ENCODE data around the gene ZDHHC20.

The ZDHHC20 gene

DNA sequence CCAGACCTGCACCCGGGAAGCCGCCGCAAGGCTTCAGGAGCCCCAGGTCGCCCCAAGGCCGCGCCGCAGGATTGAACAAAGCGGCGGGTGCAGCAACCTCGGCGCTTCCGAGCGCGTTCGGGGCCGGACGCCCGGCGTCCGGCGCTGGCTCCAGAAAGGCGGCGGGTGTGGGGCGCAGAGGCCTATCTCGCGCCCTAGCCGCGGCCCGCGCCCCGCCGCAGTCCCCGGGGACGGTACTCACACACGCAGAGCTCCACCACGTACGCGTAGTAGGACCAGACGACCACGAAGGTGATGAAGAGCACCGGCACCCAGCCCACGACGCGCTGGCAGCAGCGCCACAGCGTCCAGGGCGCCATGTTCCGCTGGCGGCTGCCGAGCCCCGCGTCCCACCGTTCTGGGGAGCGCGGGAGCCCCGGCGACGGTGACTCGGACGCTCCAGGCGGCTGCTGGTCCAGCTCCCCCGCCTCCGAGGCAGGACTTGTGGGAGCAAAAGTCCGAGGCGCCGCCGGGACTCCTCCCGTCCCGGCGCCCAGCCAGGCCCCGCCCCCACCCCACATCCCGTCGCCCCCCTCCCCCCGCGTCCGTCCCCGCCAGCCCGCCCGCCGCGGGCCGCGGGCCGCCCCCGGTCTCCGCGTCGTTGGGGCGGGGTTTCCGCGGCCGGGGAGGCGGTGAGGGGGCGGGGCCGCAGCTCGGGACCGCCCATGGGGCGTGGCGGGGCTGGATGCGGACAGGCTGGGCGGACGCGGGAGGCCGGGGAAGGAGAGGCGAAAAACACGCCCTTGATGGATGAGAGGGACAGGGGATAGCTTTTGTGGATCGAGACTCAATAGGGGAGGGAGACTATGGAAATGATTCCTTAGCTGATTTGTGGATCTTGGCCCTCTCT, at the start of gene ZDHHC20:
TSS of gene ZDHHC20 (minus strand) at position 491 of the 889 bp plus-strand sequence. CDS start at position 359, 132 bp downstream.
- no peak for FAIRE-seq

- no peak for FAIRE-seq
Measured at GRCh38 chr13:21504379-21504778, 45.3 kb upstream of the ZDHHC20 start.

DNA sequence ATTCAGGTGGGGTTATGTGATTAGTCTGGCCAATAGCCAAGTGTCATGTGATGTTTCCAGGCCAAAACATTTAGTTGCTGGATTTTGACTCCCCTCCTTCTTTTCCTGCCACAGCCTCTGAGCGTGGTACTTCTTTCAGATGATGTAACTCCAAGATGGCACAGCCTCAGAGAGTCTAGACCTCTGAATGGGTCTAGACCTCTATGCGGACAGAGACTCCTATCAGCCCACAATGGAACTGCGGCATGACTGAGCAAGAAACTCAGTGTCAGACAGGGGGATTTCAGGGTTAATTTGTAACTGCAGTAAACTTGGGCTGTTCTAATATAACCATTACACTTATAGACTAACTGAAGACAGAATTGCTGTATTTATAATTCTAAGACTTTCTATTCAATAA, 42.6 kb upstream of the ZDHHC20 start:
- FAIRE-seq = no peak

- FAIRE-seq = no peak
Measured at GRCh38 chr13:21486322-21486721, 27.2 kb upstream of the ZDHHC20 start.

DNA sequence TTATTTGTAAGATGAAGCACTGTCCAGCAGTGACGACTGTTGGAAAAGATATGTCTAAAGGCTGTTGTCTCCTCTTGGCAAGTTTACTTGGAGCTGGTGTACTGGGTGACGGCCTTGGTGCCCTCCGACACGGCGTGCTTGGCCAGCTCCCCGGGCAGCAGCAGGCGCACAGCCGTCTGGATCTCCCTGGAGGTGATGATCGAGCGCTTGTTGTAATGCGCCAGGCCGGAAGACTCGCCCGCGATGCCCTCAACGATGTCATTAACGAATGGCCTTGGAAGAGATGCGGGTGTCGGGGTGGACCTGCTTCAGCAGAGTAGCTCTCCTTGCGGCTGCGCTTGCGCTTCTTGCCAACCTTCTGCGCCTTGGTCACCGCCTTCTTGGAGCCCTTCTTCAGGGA, 24.6 kb upstream of the ZDHHC20 start:
- no peak for FAIRE-seq

GRCh38 chr13:21481359-21481758, 22.3 kb upstream of the ZDHHC20 start:
- no peak for FAIRE-seq

GRCh38 chr13:21478881-21479808, 20.0 kb upstream of the ZDHHC20 start:
- peak; percentile 54 for FAIRE-seq

GRCh38 chr13:21476893-21477472, 17.9 kb upstream of the ZDHHC20 start:
- FAIRE-seq = no peak

DNA sequence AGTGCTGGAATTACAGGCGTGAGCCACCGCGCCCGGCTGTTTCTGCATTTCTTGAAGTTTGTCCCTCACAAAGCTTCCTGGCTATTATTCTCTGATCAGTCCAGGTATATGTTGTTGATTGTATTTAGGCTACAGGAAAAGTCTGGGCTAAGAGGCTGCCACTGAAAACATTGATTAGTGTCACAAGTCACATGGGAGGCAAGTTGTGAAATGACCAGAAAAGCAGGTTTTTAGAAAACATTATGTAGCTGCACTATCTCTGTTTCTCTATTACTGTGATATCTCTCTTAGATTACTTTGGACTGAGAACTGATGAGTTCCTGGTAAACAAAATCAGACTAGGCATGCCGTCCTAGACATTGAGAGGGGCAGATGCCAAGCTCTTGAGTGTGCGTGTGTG, 16.0 kb upstream of the ZDHHC20 start:
- FAIRE-seq = no peak

DNA sequence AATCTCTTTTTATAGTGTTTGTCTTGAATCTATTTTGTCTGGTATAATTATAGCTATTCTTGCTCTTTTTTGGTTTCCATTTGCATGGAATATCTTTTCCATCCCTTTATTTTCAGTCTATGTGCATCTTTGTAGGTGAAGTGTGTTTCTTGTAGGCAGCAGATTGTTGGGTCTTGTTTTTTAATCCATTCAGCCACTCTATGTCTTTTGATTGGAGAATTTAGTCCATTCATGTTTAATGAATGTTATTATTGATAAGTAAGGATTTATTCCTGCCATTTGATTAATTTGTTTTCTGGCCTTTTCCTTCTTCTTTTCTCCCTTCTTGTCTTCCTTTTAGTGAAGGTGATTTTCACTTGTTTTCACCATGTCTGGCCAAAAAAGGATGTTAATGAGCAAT, 11.7 kb upstream of the ZDHHC20 start:
- FAIRE-seq = no peak

DNA sequence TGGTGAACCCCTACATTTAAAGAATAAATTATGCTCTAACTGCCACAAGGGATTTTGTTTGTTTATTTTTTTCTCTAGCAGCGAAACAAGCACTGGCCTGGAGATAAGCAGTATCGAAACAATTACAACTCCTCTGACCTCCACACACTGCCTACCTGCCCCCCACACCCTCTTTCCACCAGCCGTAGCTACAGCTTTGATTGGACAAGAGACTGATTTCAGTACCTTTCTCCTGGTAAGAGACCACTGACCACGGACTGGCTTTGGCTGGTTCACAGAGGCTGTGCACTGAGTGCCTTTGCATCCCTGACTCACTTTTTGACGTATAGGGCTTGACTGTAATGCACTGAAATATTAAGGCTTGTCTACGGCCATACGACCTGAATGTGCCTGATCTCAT, 7.4 kb upstream of the ZDHHC20 start:
- no peak for FAIRE-seq

- FAIRE-seq = no peak
Measured at GRCh38 chr13:21465710-21466160, 6.6 kb upstream of the ZDHHC20 start.

GRCh38 chr13:21463424-21463823, 4.3 kb upstream of the ZDHHC20 start:
- FAIRE-seq = no peak

DNA sequence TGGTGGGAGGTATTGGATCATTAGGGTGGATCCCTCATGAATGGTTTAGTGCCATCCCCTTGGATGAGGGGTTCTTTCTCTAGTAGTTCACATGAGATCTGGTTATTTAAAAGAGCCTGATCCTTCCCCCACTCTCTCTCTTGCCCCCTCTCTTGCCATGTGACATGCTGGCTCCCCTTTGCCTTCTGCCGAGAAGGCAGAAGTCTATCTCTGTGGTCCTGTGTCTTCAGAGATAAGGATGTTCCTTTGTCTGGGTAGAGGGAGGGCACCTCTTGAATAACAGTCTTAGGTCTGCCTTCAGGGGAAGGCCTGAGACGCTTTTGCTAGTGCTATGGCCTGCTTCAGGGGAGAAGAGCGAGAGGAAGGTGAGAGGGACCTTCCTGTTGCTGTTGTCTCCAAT, 2.0 kb upstream of the ZDHHC20 start:
- FAIRE-seq = no peak

DNA sequence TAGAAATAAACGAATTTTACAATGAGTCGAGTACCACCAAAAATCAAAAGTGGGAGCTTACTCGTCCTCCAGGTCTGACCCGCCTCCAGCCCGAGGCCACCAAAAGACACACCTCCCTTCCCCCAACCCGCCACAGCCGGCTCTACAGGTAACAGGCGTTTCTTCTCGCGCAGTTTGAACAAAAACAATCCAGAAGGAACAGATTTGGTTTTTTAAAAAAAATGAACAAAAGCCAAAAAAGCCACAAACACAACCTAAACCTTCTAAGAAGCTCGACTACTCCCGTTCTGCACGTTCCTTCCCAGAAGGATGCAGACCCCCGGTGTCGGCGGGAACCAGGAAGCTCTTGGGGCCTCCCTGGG, 671 bp downstream of the ZDHHC20 start:
- no peak for FAIRE-seq

DNA sequence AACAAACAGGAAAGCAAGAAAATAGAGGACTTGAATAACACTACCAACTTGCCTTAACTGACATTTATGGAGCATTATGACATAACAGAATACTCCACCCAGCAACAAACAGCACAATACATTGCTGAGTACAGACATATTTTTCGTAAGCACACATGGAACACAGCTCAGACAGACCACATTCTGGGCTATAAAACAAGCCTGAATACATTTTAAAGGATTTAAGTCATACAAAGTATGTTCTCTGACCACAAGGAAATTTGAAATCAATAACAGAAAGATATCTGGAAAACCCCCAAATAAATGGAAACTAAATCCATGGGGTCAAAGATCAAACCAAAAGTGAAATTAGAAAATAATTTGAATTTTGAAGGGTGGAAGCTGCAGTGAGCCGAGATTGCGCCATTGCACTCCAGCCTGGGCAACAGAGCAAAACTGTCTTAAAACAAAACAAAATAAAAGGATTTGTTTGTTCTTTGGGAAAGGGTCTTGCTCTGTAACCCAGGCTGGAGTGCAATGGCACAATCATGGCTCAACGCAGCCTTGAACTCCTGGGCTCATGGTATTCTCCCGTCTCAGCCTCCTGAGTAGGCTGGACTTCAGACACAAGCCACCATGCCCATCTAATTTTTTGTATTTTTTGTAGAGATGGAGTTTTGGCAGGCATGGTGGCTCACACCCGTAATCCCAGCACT, 5.6 kb downstream of the ZDHHC20 start:
- no peak for FAIRE-seq

GRCh38 chr13:21450936-21451335, 8.2 kb downstream of the ZDHHC20 start:
- no peak for FAIRE-seq

DNA sequence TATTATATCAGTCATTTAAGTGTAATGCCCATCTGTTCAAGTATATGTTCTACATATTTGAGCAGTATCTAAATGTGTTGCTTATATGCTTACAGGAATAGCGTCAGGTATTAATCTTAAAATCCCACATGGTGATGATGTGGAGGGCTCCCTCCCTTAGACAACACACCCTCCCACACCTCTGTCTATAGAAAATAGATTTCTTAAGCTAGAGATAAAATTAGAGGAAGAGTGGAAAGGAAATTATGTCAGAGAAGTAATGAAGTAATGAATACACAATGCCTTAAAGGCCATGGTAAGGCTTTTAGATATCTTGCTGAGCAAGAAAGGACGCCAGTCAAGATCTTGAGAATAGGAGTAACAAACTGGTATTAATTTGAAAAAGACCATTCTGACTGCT, 12.4 kb downstream of the ZDHHC20 start:
- no peak for FAIRE-seq

GRCh38 chr13:21445759-21446158, 13.3 kb downstream of the ZDHHC20 start:
- no peak for FAIRE-seq

DNA sequence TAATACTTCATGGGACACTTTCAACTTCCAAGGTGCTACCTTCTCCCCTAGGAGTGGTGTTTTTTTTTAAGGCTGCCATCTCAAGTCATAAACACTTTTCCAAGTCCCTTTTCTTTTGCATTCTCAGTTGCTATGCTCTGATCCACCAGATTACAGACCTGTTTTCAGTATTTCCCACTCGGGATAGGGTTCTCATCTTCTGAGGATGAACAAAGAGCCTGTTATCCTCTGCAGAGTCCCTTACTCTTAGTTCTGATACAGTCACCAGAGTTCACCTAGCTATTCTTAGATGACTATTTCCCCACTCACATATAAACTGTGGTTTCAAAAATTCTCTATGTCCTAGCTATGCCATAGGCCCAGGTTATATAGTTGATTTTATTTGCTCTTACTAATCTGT, 15.9 kb downstream of the ZDHHC20 start:
- FAIRE-seq = no peak

DNA sequence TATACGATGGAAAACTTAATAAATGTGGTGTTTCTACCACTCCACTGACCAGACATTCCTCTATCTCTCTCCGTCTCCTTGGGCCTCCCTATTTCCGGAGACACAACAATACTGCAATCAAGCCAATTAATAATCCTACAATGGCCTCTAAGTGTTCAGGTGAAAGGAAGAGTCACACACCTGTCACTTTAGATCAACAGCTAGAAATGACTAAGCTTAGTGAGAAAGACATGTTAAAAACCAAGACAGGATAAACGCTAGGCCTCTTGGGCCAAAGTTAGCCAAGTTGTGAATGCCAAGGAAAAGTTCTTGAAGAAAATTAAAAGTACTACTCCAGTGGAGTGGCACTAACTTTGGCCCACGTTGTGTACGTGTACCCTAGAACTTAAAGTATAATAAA, 22.5 kb downstream of the ZDHHC20 start:
- FAIRE-seq = no peak

GRCh38 chr13:21435687-21436151, 23.4 kb downstream of the ZDHHC20 start:
- no peak for FAIRE-seq

DNA sequence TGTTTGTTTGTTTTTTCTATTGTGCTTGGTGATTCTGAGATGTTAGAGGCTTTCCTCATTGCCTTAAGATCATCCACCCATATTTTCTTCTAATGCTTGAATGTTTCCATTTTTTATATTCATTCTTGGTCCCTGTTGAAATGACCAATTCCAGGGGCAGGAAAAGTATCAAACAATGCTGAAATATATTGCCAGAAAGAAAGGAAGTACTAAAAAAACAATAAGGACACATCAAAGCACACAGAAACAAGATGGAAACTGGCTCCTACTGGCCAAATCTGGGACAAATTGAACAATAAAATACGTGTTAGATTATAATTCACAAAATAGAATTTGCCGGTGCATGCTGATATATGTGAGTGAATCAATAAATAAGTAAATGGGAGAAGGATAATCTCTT, 23.9 kb downstream of the ZDHHC20 start:
- no peak for FAIRE-seq
